Suprapubic skin (tissue), 4 donors: ENCODE data around the gene ITSN2.

Source experiments
- CTCF ChIP-seq, 2 donors: fragments of 200-600 bp in 1 of 2; fragments of 450-650 bp in 1 of 2; sonication (generic) in 1 of 2; IDR thresholded peaks; one replicate each; pipeline ENCODE4 v1.5.1; 2016 to 2019; ENCODE audit warnings: antibody characterized with exemption in 2 of 2, mild to moderate bottlenecking in 1 of 2, moderate library complexity in 1 of 2
- EP300 ChIP-seq: sonication (generic); formaldehyde crosslinking; IDR thresholded peaks from one replicate; pipeline ENCODE4 v1.6.1; 2017; ENCODE audit warnings: antibody characterized with exemption
- POLR2A ChIP-seq, 2 donors: fragments of 450-650 bp; IDR thresholded peaks; one replicate each; pipeline ENCODE4 v1.6.1; 2017; ENCODE audit warnings: antibody characterized with exemption in 2 of 2, mild to moderate bottlenecking in 2 of 2, moderate library complexity in 2 of 2
- POLR2AphosphoS5 ChIP-seq, 3 donors: sonication (generic); formaldehyde crosslinking; IDR thresholded peaks; one replicate each; pipeline ENCODE4 v1.6.1; 2017; ENCODE audit warnings: antibody characterized with exemption in 3 of 3

GRCh38 chr2:24402242-24403097, 42.1 kb upstream of the ITSN2 start:
- TF ChIP-seq CTCF (IDR thresholded peaks at IDR 0.05) (no peak), POLR2AphosphoS5 (IDR thresholded peaks at IDR 0.05) (no peak), POLR2A (IDR thresholded peaks at IDR 0.05) (no peak), EP300 (no peak)
